ENCODE measurements around the gene CDC42BPA. TPM values are rescaled to one million over a fixed set of nuclear protein-coding genes. Genes with fewer than 3 reads are reported as not detected.

CDC42BPA gene
- total and polyA plus RNA-seq, 9 of the 15 experiments (the other 6 are each of a cell fraction or from before 2014, with no cell fraction given) = 8.0 to 77.5 (median 52.1) TPM

DNA sequence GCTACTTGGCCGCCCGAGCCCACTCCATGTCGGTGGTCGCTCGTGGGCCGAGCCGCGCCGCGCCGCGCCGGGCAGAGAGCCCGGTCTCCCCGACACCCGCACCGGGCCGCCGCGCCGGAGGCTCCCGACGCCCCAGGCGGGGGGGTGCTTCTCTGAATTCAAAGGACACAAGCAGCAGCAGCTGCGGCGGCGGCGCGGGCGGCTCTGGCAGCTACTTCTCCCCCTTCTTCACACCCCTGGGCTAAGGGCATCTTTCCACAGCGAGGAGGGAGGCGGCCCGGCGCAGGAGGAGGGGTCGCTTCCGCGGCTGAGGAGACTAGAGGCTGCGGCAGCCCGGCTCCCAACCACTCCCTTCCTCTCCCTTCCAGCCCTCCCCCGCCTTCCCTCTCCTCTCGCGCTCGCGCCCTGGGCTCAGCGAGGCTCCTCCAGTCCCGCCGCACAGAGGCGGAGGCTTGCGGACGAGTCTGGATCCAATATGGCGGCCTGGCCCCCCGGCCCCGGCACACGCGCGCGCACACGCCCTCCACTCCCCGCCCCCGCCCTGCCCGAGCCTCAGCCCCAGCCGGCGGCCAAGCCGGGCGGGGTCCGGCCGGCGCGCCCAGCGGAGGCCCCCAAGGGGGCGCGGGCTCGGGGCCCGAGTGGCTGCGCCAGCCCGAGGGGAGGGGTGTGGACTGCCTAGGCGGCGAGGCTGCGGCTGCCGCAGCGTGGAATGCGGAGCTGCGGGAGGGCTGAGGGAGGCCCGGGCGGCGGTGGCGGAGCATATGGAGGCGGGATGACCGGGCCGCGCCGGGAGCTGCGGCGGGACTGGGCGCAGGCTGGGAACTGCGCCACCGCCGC lies at the start of gene CDC42BPA (continued):
- TF ChIP-seq, protein P1, sequence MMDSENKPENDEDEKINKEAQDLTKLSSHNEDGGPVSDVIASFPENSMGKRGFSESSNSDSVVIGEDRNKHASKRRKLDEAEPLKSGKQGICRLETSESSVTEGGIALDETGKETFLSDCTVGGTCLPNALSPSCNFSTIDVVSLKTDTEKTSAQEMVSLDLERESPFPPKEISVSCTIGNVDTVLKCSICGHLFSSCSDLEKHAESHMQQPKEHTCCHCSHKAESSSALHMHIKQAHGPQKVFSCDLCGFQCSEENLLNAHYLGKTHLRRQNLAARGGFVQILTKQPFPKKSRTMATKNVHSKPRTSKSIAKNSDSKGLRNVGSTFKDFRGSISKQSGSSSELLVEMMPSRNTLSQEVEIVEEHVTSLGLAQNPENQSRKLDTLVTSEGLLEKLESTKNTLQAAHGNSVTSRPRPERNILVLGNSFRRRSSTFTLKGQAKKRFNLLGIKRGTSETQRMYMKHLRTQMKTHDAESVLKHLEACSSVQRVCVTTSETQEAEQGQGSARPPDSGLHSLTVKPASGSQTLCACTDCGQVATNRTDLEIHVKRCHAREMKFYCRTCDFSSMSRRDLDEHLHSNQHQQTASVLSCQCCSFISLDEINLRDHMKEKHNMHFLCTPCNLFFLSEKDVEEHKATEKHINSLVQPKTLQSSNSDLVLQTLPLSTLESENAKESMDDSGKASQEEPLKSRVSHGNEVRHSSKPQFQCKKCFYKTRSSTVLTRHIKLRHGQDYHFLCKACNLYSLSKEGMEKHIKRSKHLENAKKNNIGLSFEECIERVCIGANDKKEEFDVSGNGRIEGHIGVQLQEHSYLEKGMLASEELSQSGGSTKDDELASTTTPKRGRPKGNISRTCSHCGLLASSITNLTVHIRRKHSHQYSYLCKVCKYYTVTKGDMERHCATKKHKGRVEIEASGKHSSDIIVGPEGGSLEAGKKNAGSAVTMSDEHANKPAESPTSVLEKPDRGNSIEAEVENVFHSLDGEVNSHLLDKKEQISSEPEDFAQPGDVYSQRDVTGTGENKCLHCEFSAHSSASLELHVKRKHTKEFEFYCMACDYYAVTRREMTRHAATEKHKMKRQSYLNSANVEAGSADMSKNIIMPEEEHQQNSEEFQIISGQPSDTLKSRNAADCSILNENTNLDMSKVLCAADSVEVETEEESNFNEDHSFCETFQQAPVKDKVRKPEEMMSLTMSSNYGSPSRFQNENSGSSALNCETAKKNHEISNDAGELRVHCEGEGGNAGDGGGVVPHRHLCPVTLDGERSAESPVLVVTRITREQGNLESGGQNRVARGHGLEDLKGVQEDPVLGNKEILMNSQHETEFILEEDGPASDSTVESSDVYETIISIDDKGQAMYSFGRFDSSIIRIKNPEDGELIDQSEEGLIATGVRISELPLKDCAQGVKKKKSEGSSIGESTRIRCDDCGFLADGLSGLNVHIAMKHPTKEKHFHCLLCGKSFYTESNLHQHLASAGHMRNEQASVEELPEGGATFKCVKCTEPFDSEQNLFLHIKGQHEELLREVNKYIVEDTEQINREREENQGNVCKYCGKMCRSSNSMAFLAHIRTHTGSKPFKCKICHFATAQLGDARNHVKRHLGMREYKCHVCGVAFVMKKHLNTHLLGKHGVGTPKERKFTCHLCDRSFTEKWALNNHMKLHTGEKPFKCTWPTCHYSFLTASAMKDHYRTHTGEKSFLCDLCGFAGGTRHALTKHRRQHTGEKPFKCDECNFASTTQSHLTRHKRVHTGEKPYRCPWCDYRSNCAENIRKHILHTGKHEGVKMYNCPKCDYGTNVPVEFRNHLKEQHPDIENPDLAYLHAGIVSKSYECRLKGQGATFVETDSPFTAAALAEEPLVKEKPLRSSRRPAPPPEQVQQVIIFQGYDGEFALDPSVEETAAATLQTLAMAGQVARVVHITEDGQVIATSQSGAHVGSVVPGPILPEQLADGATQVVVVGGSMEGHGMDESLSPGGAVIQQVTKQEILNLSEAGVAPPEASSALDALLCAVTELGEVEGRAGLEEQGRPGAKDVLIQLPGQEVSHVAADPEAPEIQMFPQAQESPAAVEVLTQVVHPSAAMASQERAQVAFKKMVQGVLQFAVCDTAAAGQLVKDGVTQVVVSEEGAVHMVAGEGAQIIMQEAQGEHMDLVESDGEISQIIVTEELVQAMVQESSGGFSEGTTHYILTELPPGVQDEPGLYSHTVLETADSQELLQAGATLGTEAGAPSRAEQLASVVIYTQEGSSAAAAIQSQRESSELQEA (IDR thresholded peaks at IDR 0.05; ENCODE audit: low read depth) = no peak
- TF ChIP-seq SMAD2 (IDR thresholded peaks at IDR 0.05; ENCODE audit: low read depth, low read length) (no peak), NFE2L1 (tag; IDR thresholded peaks at IDR 0.05; ENCODE audit: borderline replicate concordance, low read depth) (no peak), PHTF2 (CRISPR knock-in tag; IDR thresholded peaks at IDR 0.05) (no peak), ZNF197 (CRISPR knock-in tag; IDR thresholded peaks at IDR 0.05; ENCODE audit: low read depth) (no peak; the same call in 1 of the 2 replicates), ZNF561 (CRISPR knock-in tag; conservative IDR thresholded peaks at IDR 0.05) (no peak), HNRNPK (IDR thresholded peaks at IDR 0.05; ENCODE audit: low read depth, low read length, poor library complexity, severe bottlenecking) (no peak), ZNF212 (CRISPR knock-in tag; IDR thresholded peaks at IDR 0.05) (no peak), GTF2A2 (tag; IDR thresholded peaks at IDR 0.05) (no peak)
- TF ChIP-seq, protein P2, sequence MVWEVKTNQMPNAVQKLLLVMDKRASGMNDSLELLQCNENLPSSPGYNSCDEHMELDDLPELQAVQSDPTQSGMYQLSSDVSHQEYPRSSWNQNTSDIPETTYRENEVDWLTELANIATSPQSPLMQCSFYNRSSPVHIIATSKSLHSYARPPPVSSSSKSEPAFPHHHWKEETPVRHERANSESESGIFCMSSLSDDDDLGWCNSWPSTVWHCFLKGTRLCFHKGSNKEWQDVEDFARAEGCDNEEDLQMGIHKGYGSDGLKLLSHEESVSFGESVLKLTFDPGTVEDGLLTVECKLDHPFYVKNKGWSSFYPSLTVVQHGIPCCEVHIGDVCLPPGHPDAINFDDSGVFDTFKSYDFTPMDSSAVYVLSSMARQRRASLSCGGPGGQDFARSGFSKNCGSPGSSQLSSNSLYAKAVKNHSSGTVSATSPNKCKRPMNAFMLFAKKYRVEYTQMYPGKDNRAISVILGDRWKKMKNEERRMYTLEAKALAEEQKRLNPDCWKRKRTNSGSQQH (CRISPR knock-in tag; IDR thresholded peaks at IDR 0.05) = peak; percentile 72; the same call in 1 of the 2 replicates
- TF ChIP-seq, protein P3, sequence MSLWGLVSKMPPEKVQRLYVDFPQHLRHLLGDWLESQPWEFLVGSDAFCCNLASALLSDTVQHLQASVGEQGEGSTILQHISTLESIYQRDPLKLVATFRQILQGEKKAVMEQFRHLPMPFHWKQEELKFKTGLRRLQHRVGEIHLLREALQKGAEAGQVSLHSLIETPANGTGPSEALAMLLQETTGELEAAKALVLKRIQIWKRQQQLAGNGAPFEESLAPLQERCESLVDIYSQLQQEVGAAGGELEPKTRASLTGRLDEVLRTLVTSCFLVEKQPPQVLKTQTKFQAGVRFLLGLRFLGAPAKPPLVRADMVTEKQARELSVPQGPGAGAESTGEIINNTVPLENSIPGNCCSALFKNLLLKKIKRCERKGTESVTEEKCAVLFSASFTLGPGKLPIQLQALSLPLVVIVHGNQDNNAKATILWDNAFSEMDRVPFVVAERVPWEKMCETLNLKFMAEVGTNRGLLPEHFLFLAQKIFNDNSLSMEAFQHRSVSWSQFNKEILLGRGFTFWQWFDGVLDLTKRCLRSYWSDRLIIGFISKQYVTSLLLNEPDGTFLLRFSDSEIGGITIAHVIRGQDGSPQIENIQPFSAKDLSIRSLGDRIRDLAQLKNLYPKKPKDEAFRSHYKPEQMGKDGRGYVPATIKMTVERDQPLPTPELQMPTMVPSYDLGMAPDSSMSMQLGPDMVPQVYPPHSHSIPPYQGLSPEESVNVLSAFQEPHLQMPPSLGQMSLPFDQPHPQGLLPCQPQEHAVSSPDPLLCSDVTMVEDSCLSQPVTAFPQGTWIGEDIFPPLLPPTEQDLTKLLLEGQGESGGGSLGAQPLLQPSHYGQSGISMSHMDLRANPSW (CRISPR knock-in tag; IDR thresholded peaks at IDR 0.05) = no peak
- TF ChIP-seq, protein P4, sequence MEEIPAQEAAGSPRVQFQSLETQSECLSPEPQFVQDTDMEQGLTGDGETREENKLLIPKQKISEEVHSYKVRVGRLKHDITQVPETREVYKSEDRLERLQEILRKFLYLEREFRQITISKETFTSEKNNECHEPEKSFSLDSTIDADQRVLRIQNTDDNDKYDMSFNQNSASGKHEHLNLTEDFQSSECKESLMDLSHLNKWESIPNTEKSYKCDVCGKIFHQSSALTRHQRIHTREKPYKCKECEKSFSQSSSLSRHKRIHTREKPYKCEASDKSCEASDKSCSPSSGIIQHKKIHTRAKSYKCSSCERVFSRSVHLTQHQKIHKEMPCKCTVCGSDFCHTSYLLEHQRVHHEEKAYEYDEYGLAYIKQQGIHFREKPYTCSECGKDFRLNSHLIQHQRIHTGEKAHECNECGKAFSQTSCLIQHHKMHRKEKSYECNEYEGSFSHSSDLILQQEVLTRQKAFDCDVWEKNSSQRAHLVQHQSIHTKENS (CRISPR knock-in tag; IDR thresholded peaks at IDR 0.05) = no peak
